CD4-positive, alpha-beta T cell (primary cell): ENCODE data around the gene KRTAP9-3. TPM values are rescaled to one million over a fixed set of nuclear protein-coding genes. Genes with fewer than 3 reads are reported as not detected.
"Not testable (repeated sequence)": the region's sequence is repeated elsewhere in the genome, so short reads cannot be mapped to it uniquely, and the experiment has no call there.

Experiments used
- ATAC-seq: fragments of 200-7000 bp; cut with Tn5 transposase; one replicate; pipeline ENCODE4 v1.10.0; 2022; ENCODE audit warnings: mild to moderate bottlenecking; ENCODE audit not compliant: poor library complexity
- CTCF ChIA-PET: fragments of 350-600 bp; sonication (Branson Sonifier 250); formaldehyde crosslinking; loops from one replicate; lab custom pipeline; 2021; ENCODE audit warnings: antibody characterized with exemption, inconsistent platforms; lab: Charles Lee
- POLR2A ChIA-PET: fragments of 350-600 bp; sonication (Branson Sonifier 250); formaldehyde crosslinking; loops from one replicate; lab custom pipeline; 2021; ENCODE audit warnings: antibody characterized with exemption, inconsistent platforms; lab: Charles Lee
- DNase-seq, 14 experiments: peaks; one replicate each; pipeline ENCODE4 v3.0.0-alpha.2; 2013 to 2020; ENCODE audit warnings: mixed read lengths in 2 of 14
- H3K27ac ChIP-seq, 2 donors: one replicate each; pipeline versions ENCODE4 v1.5.1 to v1.7.0; 2013; ENCODE audit warnings: low read length in 2 of 2, low read depth in 1 of 2, mild to moderate bottlenecking in 1 of 2
- H3K27me3 ChIP-seq, 2 experiments: 1 replicate in 1 of 2; 2 replicates in 1 of 2; pipeline versions ENCODE4 v1.6.1 to v1.7.0; 2013; ENCODE audit warnings: low read length in 2 of 2, control low read depth in 1 of 2, mild to moderate bottlenecking in 1 of 2, moderate library complexity in 1 of 2; ENCODE audit not compliant: insufficient read depth in 2 of 2, control insufficient read depth in 1 of 2
- H3K36me3 ChIP-seq: one replicate; pipeline ENCODE4 v1.6.1; 2013; ENCODE audit warnings: low read length, control low read depth; ENCODE audit not compliant: insufficient read depth
- H3K4me1 ChIP-seq: one replicate; pipeline ENCODE4 v1.6.1; 2013; ENCODE audit warnings: low read length, control low read depth; ENCODE audit not compliant: insufficient read depth
- H3K4me3 ChIP-seq: one replicate; pipeline ENCODE4 v1.5.1; 2013; ENCODE audit warnings: mild to moderate bottlenecking, low read length, moderate library complexity
- H3K9me3 ChIP-seq, 2 experiments: 1 replicate in 1 of 2; 2 replicates in 1 of 2; pipeline versions ENCODE4 v1.6.1 to v1.7.0; 2013; ENCODE audit warnings: low read length in 2 of 2, mild to moderate bottlenecking in 2 of 2, control low read depth in 1 of 2, moderate library complexity in 1 of 2; ENCODE audit not compliant: control insufficient read depth in 1 of 2, insufficient read depth in 1 of 2
- H3K27ac Mint-ChIP-seq: one replicate; pipeline ENCODE4 v1.8.0; 2020; ENCODE audit warnings: mixed read lengths
- H3K27me3 Mint-ChIP-seq: one replicate; pipeline ENCODE4 v1.8.0; 2021; ENCODE audit warnings: mixed read lengths
- H3K36me3 Mint-ChIP-seq: one replicate; pipeline ENCODE4 v1.8.0; 2021; ENCODE audit warnings: low read depth, mixed read lengths
- H3K4me1 Mint-ChIP-seq: one replicate; pipeline ENCODE4 v1.8.0; 2021; ENCODE audit warnings: low read depth, mixed read lengths
- H3K4me3 Mint-ChIP-seq: one replicate; pipeline ENCODE4 v1.8.0; 2020; ENCODE audit warnings: mild to moderate bottlenecking, mixed read lengths
- H3K9me3 Mint-ChIP-seq: one replicate; pipeline ENCODE4 v1.8.0; 2020; ENCODE audit warnings: mixed read lengths
- intact Hi-C, 2 experiments: fragments of 100-400 bp; cut with DNase I in 1 of 2; cut with micrococcal nuclease in 1 of 2; formaldehyde crosslinking; loops; one replicate each; pipeline versions ENCODE4 v1.15.1 to v1.9.0; 2023 to 2025; cut with DNase I, micrococcal nuclease
- total RNA-seq, 174 experiments: library from RNA in 2 of 174; stranded (reverse) in 2 of 174; gene quantifications; one replicate each; pipeline ENCODE4 v1.2.3 and lab custom pipeline; 2021 to 2026
- TF ChIP-seq, protein P1 (sequence below): fragments of 200-600 bp; IDR thresholded peaks from one replicate; pipeline ENCODE4 v1.8.0; 2022; ENCODE audit warnings: antibody characterized with exemption, mild to moderate bottlenecking

Gene KRTAP9-3
- total RNA-seq, 2 experiments from 2014 or later: not detected

- ATAC-seq (no peak), DNase-seq (no peak)
- Histone ChIP-seq H3K27me3 (no peaks in the 10 kb centered on the region), H3K9me3 (no peaks in the 10 kb centered on the region), H3K36me3 (no peaks in the 10 kb centered on the region), H3K4me1 (no peaks in the 10 kb centered on the region), H3K4me3 (no peak overlapping the region), H3K27ac (no peak overlapping the region)
- no peaks in the 10 kb centered on the region for H3K36me3 Mint-ChIP-seq
- peaks cover 22% of the 10 kb centered on the region for H3K27me3 Mint-ChIP-seq
- ChIA-PET POLR2A (no interaction called here), CTCF (interaction anchor here (1.8 kb wide), 1 partner anchor 10 kb away, joined by 3 read pairs; no protein-coding TSS in a partner anchor)
- no peak overlapping the region for H3K27ac Mint-ChIP-seq
- intact Hi-C loops: loop anchor here in 1 of 2 experiments (5.0 kb wide), 1 partner anchor 92 kb away; no protein-coding TSS in a partner anchor
- H3K4me3 Mint-ChIP-seq: no peak overlapping the region
- TF ChIP-seq, protein P1, sequence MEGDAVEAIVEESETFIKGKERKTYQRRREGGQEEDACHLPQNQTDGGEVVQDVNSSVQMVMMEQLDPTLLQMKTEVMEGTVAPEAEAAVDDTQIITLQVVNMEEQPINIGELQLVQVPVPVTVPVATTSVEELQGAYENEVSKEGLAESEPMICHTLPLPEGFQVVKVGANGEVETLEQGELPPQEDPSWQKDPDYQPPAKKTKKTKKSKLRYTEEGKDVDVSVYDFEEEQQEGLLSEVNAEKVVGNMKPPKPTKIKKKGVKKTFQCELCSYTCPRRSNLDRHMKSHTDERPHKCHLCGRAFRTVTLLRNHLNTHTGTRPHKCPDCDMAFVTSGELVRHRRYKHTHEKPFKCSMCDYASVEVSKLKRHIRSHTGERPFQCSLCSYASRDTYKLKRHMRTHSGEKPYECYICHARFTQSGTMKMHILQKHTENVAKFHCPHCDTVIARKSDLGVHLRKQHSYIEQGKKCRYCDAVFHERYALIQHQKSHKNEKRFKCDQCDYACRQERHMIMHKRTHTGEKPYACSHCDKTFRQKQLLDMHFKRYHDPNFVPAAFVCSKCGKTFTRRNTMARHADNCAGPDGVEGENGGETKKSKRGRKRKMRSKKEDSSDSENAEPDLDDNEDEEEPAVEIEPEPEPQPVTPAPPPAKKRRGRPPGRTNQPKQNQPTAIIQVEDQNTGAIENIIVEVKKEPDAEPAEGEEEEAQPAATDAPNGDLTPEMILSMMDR: no peak
- H3K4me1 Mint-ChIP-seq: no peaks in the 10 kb centered on the region
- H3K9me3 Mint-ChIP-seq: no peaks in the 10 kb centered on the region
These were observed 2.2 kb upstream of the KRTAP9-3 start for GRCh38 chr17:41230094-41230493.

DNA sequence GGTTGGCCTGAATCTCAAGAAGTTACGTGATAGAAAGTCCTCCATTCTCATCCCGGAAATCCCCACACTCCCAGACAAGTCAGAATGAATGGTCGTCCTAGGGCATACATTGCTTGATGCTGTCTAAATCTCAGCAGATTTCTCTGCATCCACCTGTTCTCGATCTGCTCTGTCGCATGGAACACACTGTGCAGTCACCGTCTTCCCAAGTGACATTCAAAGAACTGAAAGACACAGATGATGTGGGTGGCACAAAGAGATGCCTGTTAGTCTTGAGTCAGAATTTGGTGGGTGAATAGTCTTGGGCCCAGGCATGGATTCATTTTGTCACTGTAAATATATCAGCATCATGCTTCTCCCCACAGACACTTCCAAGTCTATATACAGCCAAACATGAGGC lies 518 bp upstream of the KRTAP9-3 start:
- TF ChIP-seq, protein P1: no peak
- ATAC-seq: no peak
- Mint-ChIP-seq H3K4me3 (no peak overlapping the region), H3K4me1 (no peaks in the 10 kb centered on the region), H3K36me3 (no peaks in the 10 kb centered on the region), H3K27ac (no peak overlapping the region), H3K9me3 (no peaks in the 10 kb centered on the region), H3K27me3 (peaks cover 27% of the 10 kb centered on the region)
- CTCF ChIA-PET: no interaction called here
- Histone ChIP-seq H3K4me3 (no peak overlapping the region), H3K4me1 (no peaks in the 10 kb centered on the region), H3K9me3 (no peaks in the 10 kb centered on the region), H3K27ac (no peak overlapping the region), H3K36me3 (no peaks in the 10 kb centered on the region), H3K27me3 (no peaks in the 10 kb centered on the region)
- no peak for DNase-seq
- intact Hi-C loops: loop anchor here in 1 of 2 experiments (5.0 kb wide), 1 partner anchor 91 kb away; no protein-coding TSS in a partner anchor
- POLR2A ChIA-PET: no interaction called here

DNA sequence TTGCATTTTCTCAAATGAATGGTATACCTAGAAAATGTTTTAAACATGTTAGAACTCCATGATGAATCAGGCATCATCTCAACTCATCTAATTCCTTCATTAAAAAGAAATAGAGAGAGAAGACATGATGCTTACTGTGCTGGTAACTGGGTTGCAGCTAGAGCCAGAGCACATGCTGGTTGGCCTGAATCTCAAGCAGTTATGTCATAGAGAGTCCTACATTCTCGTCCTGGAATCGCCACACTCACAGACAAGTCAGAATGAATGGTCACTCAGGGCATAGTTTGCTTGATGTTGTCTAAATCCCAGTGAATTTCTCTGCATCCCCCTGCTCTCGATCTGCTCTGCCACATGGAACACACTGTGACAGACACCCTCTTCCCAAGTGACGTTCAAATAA lies 4.9 kb downstream of the KRTAP9-3 start:
- ATAC-seq, H3K9me3 Mint-ChIP-seq, H3K4me3 ChIP-seq, H3K36me3 Mint-ChIP-seq, DNase-seq, H3K9me3 ChIP-seq, H3K27me3 ChIP-seq, H3K27ac ChIP-seq, H3K4me1 Mint-ChIP-seq, H3K4me3 Mint-ChIP-seq, H3K36me3 ChIP-seq, intact Hi-C loops, H3K4me1 ChIP-seq, H3K27ac Mint-ChIP-seq, POLR2A ChIA-PET, CTCF ChIA-PET: not testable (repeated sequence)
- H3K27me3 Mint-ChIP-seq: peaks cover 25% of the 10 kb centered on the region

GRCh38 chr17:41237949-41238437 lies 5.7 kb downstream of the KRTAP9-3 start, which contains the start of gene KRTAP9-8:
TSS of gene KRTAP9-8 (plus strand) at chr17:41237999. CDS start at chr17:41238052, 53 bp downstream.
- DNase-seq, H3K4me3 ChIP-seq, CTCF ChIA-PET, H3K4me1 Mint-ChIP-seq, H3K27ac Mint-ChIP-seq, H3K4me3 Mint-ChIP-seq, POLR2A ChIA-PET, H3K36me3 Mint-ChIP-seq, ATAC-seq, H3K36me3 ChIP-seq, intact Hi-C loops, H3K4me1 ChIP-seq, H3K9me3 Mint-ChIP-seq, H3K27me3 ChIP-seq, H3K27ac ChIP-seq, H3K9me3 ChIP-seq: not testable (repeated sequence)
- H3K27me3 Mint-ChIP-seq: peaks cover 28% of the 10 kb centered on the region

DNA sequence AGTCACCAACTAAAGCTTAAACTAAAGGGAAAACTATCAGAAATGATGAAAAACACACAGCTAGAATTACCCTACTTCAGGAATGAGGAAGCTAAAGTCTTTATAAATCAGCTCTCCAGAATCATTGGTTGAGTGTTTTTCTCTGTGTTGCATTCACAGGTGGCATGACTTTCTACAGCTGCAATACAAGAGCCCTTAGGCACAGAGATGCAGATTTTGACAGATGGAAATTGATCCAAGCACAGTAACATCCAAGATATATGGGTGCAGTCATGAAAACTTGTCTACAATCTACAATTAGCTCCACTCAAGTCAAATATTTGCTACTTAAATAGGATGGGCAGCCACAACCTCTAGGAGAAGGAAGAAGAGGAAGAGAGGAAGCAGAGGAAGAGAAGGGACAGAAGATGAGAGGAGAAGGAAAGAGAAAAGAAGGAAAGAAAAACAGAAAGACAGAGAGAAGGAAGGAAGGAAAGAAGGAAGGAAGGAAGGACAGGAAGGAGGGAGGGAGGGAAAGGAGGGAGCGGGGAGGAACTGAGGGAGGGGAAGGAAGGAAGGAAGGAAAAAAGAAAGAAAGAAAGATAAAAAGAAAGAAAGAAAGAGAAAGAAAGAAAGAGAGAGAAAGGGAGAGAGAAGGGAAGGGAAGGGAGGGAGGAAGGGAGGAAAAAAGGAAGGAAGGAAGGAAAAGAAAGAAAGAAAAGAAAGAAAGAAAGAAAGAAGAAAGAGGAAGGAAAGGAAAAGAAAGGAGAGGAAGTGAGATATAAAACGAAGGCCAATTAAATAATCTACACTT lies 14.9 kb downstream of the KRTAP9-3 start:
- H3K9me3 ChIP-seq, H3K36me3 Mint-ChIP-seq, H3K4me3 Mint-ChIP-seq, intact Hi-C loops, H3K27ac Mint-ChIP-seq, H3K4me3 ChIP-seq, POLR2A ChIA-PET, ATAC-seq, DNase-seq, H3K27me3 Mint-ChIP-seq, H3K27ac ChIP-seq, H3K36me3 ChIP-seq, CTCF ChIA-PET, H3K9me3 Mint-ChIP-seq, H3K4me1 Mint-ChIP-seq, H3K27me3 ChIP-seq, H3K4me1 ChIP-seq: not testable (repeated sequence)
